GM19193 (cell line): ENCODE data around the gene TTLL10.
A peak's percentile ranks its signal among the peaks of the same experiment; 100 is the strongest.

Experiments
- POLR2A ChIP-seq: IDR thresholded peaks from 4 replicates; pipeline ENCODE4 v1.6.1; 2011; ENCODE audit not compliant: insufficient read depth, insufficient read length; ENCODE audit errors: extremely low read depth

The TTLL10 gene

GRCh38 chr1:1135339-1136136 is 38.1 kb upstream of the TTLL10 start:
- TF ChIP-seq POLR2A = no peak

DNA sequence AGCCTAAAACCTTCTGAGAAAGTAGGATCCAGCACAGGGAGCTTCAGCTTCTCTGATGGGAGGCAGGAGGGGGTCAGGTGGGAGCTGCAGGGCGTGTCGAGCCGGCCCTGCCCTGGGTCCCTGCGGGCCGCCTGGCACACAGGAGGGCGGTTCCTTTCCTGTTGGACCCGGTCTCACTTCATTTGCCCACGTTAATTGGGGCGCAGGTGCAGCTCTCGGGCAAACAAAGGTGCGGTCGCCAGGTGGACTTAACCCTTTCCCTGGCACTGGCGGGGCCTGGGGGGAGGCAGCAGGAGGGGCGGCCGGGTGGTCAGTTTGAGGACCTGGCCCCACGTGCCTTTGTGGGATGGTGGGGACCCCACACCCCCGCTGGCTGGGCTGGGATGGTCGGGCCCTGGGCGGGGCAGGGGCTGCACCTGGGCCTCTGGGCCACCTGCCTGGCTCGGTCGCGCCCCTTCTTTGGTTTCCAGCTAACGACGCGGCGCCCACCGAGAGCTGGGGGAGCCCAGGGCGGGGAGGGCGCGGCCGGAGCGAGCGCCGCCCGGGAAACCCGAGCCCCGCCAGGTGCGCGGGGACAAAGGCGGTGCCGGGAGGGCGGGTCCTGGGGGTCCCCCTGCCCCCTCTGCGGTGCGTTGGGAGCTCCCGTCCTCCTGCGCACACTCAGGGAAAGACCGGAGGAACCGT is 37.0 kb upstream of the TTLL10 start:
- TF ChIP-seq POLR2A = no peak

DNA sequence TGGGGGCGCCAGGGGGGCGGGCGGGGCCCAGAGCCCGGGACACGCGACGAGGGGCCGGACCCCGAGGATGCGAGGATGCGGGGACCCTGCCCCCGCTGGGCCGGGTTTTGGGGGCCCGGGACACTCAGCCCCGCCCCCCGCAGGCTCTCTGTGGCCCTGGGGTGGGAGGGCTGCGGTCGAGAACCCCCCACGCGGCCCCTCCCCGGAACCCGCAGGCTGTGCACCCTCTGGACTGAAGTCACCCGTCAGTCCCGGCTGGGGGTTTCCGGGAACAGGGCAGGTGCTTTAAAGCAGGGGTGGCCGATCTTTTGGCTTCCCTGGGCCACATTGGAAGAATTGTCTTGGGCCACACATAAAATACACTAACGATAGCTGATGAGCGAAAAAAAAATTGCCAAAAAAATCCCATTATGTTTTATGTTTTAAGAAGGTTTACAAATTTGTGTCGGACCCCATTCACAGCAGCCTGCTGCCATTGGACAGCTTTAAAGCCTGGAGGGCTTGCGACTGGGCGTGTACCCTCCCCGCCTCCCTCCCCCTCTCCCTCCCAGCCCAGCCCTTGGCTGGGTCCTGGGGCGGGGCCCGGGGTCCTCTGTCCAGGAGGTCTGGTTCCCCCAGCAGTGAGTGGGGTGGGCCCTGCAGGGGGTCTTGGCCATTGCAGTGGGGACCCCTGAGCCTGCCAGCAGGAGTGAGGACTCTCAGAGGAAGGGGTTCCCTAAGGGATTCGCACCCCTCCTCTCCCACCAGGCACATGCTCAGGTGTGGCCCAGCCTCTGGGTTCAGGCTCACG is 36.2 kb upstream of the TTLL10 start:
- TF ChIP-seq POLR2A = no peak

- no peak for TF ChIP-seq POLR2A
Observed at GRCh38 chr1:1140673-1141072, 33.0 kb upstream of the TTLL10 start.

DNA sequence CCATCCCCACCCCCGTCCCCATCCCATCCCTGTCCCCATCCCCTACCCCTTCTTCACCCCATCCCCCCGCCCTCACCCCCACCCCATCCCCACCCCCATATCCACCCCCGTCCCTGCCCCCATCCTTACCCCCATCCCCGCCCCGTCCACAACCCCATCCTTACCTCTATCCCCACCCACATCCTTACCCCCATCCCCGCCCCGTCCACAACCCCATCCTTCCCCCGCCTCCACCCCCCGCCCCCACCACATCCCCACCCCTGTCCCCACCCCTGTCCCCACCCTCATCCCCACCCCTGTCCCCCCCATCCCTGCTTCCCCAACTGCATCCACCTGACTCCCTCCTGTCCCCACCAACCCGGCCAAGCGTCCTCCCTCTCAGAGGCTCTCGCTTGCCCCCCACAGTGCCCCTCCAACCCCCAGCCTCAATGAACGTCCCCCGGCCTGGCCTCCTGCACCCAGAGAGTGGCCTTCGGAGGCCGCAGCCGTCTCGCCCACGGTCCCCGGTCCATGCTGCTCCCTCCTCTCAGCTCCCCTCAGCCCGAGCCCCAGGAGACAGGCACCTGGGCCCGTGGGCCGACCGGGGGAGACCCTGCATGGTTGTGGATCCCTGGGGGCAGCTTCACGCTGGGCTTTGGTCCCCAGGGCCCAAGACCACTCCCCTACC is 32.3 kb upstream of the TTLL10 start:
- no peak for TF ChIP-seq POLR2A

- TF ChIP-seq POLR2A = no peak
Observed at GRCh38 chr1:1141911-1142250, 31.8 kb upstream of the TTLL10 start.

- TF ChIP-seq POLR2A = no peak
Observed at GRCh38 chr1:1142844-1143243, 30.8 kb upstream of the TTLL10 start.

DNA sequence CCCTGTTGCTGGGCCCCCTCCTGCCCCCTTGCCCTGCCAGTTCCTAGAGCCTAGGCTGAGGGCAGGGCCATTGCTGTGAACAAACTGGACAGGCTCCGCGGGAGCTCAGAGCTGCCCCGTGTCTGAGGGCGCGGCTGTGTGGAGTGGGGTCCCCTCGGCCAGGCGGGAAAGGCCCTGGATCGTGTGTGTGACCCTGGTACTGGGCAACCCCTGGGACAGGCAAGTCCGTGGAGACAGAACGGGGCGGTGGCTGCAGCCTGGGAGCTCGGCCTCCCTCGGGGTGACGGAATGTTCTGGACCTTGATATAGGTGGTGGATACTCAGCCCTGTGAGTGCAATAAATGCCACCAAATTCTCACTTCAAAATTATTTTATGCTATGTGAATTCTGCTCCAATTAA is 30.0 kb upstream of the TTLL10 start:
- TF ChIP-seq POLR2A = no peak

- TF ChIP-seq POLR2A = peak; percentile 54
Observed at GRCh38 chr1:1144122-1144842, 29.4 kb upstream of the TTLL10 start.

DNA sequence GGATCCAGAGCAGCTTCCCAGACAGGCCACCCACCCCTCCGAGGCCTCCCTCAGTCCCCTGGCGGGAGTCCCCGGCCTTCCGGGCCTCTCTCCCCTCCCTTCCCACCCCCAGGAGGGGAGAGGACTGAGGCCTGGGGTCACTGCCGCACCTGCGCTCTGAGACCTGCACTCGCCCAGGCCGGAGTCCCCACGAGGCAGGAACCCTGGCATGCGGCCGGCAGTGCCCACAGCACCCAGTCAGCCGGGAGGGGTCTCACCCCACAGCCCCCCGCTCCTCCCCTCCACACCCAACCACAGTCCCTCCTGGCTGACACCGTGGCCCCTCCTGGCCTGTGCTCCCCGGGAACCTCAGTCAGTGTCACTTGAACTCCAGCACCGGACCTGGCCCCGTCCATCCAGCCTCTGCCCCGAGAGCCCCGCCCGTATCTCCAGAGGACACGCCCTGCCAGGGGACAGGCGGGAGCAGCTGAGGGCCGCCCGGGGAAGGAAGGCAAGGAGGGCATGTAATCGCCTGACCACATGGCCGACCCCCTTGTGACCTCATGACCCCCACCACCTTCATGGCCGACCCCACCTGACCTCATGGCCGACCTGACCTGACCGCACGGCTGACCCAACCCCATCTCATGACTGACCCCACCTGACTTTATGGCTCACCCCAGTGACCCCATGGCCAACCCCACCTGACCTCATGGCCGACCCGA is 28.7 kb upstream of the TTLL10 start:
- TF ChIP-seq POLR2A = no peak

DNA sequence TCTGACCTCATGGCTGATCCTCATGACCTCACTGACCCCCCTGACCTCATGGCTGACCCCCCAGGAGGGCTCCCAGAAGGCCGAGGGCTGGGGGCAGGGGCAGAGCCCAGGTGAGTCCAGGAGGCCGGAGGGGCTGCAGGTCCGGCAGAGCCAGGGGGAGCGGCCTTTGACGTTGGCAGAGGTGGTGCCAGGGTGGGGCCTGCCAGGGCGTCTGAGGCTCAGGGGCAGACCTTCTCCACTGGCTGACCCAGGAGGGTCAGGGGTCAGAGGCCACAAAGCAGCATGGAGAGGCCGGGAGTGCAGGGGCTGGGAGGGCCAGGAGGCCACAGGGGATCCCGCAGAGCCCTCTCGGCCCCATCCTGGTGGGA is 28.1 kb upstream of the TTLL10 start:
- TF ChIP-seq POLR2A = no peak

- TF ChIP-seq POLR2A = no peak
Observed at GRCh38 chr1:1146026-1146425, 27.7 kb upstream of the TTLL10 start.

DNA sequence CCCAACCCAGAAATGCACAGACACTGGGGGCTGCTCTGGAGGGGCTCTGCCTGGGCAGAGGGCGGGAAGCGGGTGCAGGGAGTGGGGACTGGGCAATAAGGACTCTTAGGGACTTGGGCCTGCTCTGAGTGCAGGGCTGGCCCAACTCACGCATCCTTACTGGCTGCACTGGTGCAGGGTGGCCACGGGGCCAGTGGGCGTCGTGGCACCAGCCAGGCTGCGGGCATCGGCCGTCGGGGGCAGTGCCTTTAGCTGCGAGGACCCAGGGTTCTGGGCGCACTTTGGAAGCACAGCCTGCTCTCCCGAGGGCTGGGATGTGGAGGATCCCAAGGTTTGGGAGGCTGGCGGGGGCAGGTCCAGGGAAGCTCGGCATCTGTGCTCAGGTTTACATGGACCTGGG is 27.1 kb upstream of the TTLL10 start:
- TF ChIP-seq POLR2A = no peak

GRCh38 chr1:1148061-1148460 is 25.6 kb upstream of the TTLL10 start:
- TF ChIP-seq POLR2A = no peak
